Left renal pelvis (tissue), 4 donors: ENCODE results near the gene AQR. TPM values are rescaled to one million over a fixed set of nuclear protein-coding genes. Genes with fewer than 3 reads are reported as not detected.
"Not testable (repeated sequence)": the region's sequence is repeated elsewhere in the genome, so short reads cannot be mapped to it uniquely, and the experiment has no call there.

Experiments
- DNase-seq, 4 donors: peaks; one replicate each; pipeline ENCODE4 v3.0.0-alpha.2; 2013; ENCODE audit warnings: low read depth in 4 of 4, low spot score in 3 of 4
- polyA plus RNA-seq, 4 donors: library from polyadenylated mRNA; unstranded; fragments of 120-200 nt; gene quantifications; one replicate each; pipeline ENCODE4 v1.2.1, GENCODE V29; 2013; ENCODE audit not compliant: insufficient read length in 4 of 4

Gene AQR
- polyA plus RNA-seq, 4 donors, result 38.5 to 52.2 (median 43.7) TPM

GRCh38 chr15:34964277-34964676 is 5.3 kb downstream of the AQR start:
- DNase-seq, result no peak

- DNase-seq, result no peak
These were observed 15.7 kb downstream of the AQR start for GRCh38 chr15:34953851-34954250.

DNA sequence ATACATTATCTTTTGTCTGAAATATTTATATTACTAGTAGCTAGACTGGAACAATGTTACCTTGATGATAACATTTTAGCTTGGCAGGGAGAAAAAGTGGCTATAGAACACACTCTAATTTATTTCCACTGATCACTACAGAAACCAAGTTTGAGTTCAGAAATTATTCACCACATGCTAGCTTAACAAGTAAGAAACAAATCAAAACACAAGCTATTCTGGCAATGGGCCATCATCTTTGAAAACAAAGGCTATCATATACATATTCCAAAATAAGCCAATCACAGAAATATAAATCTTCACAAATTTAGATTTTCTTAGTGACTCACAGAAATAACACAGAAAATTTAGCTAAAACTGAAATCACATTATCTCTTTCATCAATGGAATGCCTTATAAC is 17.1 kb downstream of the AQR start:
- no peak for DNase-seq

GRCh38 chr15:34951993-34952392 is 17.5 kb downstream of the AQR start:
- no peak for DNase-seq

DNA sequence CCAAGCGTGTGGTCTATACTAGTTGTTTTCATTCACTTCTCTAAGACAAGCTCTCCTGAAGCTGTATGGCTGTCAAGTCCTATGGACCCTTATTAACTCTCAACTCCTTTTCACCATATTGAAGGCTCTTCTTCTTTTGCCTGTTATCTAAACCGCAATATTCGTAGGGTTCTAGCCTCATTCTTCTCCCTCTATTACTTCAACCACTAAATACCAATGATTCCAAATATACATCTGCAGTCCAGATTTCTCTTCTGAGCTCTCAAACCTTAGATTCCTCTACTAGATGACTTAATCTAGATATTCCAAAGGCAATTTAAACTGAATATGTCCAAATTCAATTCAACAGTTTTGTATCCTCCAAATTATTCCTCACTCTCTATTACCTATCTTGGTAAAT is 24.6 kb downstream of the AQR start:
- DNase-seq, result no peak

GRCh38 chr15:34943711-34944110 is 25.8 kb downstream of the AQR start:
- DNase-seq, result no peak

- not testable (repeated sequence) for DNase-seq
These were observed 26.3 kb downstream of the AQR start for GRCh38 chr15:34943264-34943663.

DNA sequence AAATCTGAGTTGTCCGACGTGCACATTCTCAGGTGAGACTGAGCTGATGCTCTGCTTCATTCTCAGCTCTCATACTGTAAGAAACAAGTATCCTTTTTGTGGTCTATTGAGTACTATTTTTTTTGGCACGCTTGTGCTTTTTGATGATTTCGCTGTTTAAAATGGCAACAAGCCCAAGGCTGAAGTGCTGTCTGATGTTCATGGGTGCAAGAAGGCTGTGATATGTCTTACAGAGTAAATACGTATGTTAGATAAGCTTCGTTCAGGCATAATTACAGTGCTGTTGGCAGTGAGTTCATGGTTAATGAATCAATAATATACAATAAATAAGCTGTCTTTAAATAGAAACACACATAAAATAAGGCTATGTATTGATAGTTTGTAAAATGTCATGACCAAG is 27.2 kb downstream of the AQR start:
- DNase-seq, result peak in 1 of 4 donors; percentile 5

DNA sequence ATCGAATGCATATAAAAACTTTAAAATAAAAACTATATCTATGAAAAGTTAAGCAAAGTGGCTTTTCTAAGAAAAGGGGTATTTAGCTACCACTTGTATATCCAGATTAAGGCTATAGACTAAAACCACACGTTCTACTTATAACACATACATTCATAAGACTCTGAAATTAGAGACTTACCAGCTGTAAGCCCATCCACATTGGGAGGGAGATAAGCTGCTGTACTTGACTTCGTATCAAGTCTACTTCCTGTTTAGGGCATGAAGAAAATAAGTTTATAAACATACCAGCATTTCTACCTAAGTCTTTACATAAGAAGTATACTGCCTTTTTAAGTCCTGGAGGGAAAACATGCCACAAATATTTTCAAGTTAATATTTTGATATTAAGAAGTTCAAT is 27.7 kb downstream of the AQR start:
- DNase-seq, result no peak

DNA sequence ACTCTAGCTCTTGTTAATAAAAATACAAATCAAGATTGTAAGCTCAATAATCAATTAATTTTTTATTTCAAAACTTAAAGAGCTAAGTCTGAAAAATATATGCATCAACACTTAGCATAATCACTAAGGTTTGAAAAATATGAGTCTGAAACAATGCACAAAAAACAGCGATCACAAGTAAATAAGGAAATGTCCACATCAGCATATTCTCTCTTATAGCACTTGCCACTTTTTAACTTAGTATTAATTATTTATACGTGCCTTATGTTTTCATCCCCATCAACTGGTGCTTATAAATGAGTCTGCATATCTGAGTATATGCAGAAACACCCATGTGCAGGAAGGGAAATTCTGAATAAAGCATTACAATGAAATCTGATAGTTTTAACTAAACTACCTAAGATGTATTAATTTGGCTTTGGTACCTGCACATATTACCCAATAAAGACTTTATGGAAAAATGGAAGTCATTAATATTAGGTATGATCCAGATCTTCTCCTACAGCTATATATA is 28.3 kb downstream of the AQR start:
- DNase-seq, result no peak

- DNase-seq, result no peak
These were observed 36.0 kb downstream of the AQR start for GRCh38 chr15:34933432-34933975.

GRCh38 chr15:34928349-34928748 is 41.2 kb downstream of the AQR start:
- DNase-seq, result not testable (repeated sequence)

- DNase-seq, result no peak
These were observed 41.8 kb downstream of the AQR start for GRCh38 chr15:34927726-34928125.

DNA sequence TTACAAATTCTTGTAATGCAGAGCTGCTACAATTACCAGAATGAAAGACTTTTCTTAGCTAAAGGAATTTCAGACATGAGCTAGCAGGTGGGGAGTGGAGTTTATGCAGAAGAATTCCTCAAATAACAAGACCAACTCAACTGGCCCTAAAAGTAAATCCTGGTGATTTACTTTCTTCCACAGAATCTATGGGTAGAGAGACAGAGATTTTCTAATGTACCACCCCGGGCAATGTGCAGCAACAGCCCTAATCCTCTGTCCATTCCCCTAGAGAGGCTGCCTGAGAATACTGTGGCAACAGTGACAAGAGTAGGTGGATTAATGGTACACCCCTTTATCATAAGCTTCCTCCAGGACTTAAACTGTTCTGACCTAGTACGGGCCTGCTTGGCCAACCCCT is 55.2 kb downstream of the AQR start:
- no peak for DNase-seq

- no peak for DNase-seq
These were observed 64.5 kb downstream of the AQR start for GRCh38 chr15:34905047-34905446.

GRCh38 chr15:34904527-34904926 is 65.0 kb downstream of the AQR start:
- DNase-seq, result no peak

- DNase-seq, result no peak
These were observed 68.8 kb downstream of the AQR start for GRCh38 chr15:34900748-34901147.

DNA sequence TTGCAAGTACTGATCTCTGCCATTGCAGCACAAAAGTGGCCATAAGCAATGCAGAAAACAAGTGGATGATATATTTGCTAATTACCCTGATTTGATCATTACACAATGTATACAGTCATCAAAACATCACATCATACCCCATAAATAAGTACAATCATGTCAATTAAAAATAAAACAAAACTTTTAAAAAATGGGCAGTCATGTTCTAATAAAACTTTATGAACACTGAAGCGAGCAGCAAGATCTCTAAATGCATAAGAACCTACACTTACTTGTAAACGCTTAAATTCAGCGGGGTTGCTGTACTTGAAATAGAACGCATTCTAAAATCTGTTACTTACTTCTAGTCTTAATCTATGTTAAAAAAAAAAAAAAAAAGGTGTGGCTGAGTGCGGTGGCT is 73.4 kb downstream of the AQR start:
- DNase-seq, result no peak

DNA sequence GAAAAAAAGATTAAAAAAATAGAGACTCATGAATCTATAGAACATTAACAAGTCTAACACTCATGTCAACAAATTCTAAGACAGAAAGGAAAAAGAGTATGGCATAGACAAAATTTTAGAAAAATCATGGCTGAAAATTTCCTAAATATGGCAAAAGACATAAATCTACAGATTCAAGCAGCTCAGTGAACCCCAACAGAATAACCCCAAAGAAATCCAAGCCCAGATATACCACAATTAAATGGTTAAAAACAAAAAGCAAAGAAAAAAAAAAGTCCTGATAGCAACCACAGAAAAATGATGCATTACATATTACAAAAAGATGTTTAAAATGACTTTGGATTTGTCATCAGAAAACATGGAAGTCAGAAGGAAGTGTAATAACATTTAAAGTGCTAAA is 75.6 kb downstream of the AQR start:
- no peak for DNase-seq

GRCh38 chr15:34892963-34893591 is 76.5 kb downstream of the AQR start:
- no peak for DNase-seq

GRCh38 chr15:34890424-34890823 is 79.1 kb downstream of the AQR start:
- no peak for DNase-seq

DNA sequence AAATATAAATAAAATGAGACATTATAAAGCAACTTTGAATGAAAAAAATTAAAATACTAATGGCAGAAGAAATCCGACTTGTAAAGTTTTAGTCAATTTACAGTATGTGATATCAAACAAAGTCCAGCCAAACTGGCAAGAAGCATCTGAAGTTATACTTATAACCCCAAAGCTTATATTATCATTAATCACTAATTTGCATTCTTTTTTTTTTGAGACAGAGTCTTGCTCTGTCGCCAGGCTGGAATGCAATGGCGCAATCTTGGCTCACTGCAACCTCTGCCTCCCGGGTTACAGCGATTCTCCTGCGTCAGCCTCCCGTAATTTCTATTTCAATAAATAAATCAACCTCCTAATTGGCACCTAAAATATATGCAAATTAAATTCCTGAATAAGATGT is 80.1 kb downstream of the AQR start:
- no peak for DNase-seq

GRCh38 chr15:34886134-34886533 is 83.4 kb downstream of the AQR start:
- no peak for DNase-seq
